T-helper 2 cell treated with Interferon-gamma antibody and Interleukin-4, amounts not matched to agents 5 μg/mL and 100 μg/mL, for 36 hours (primary cell): Measurements from ENCODE around the gene AP2A2.

Experiments used
- DNase-seq: peaks from one replicate; pipeline ENCODE4 v3.0.0; 2021; ENCODE audit warnings: low spot score
- H3K27ac Mint-ChIP-seq: one replicate; pipeline ENCODE4 v1.8.0; 2021; ENCODE audit warnings: mild to moderate bottlenecking, mixed read lengths
- H3K27me3 Mint-ChIP-seq: one replicate; pipeline ENCODE4 v1.8.0; 2021; ENCODE audit warnings: low read depth, mixed read lengths
- H3K36me3 Mint-ChIP-seq: one replicate; pipeline ENCODE4 v1.8.0; 2021; ENCODE audit warnings: low read depth, mixed read lengths
- H3K4me1 Mint-ChIP-seq: one replicate; pipeline ENCODE4 v1.8.0; 2021; ENCODE audit warnings: low read depth, mixed read lengths
- H3K4me3 Mint-ChIP-seq: one replicate; pipeline ENCODE4 v1.8.0; 2022; ENCODE audit warnings: mild to moderate bottlenecking, moderate library complexity, mixed read lengths
- H3K9me3 Mint-ChIP-seq: one replicate; pipeline ENCODE4 v1.8.0; 2021; ENCODE audit warnings: mixed read lengths

The AP2A2 gene

GRCh38 chr11:909406-909805 lies 16.3 kb upstream of the AP2A2 start:
- Mint-ChIP-seq H3K36me3 (peaks cover 10% of the 10 kb centered on the region), H3K4me1 (peaks cover 12% of the 10 kb centered on the region), H3K4me3 (peak overlapping the region; percentile 95)

GRCh38 chr11:910044-910588 lies 15.6 kb upstream of the AP2A2 start:
- Mint-ChIP-seq H3K36me3 (peaks cover 5% of the 10 kb centered on the region), H3K27ac (peak overlapping the region; percentile 86), H3K4me1 (peaks cover 12% of the 10 kb centered on the region), H3K27me3 (no peaks in the 10 kb centered on the region), H3K9me3 (no peaks in the 10 kb centered on the region), H3K4me3 (peak overlapping the region; percentile 95)
- DNase-seq, result no peak

More at GRCh38 chr11:909406-909805, 16.3 kb upstream of the AP2A2 start:
- Mint-ChIP-seq H3K27ac (no peak overlapping the region), H3K27me3 (no peaks in the 10 kb centered on the region), H3K9me3 (no peaks in the 10 kb centered on the region)
- no peak for DNase-seq

DNA sequence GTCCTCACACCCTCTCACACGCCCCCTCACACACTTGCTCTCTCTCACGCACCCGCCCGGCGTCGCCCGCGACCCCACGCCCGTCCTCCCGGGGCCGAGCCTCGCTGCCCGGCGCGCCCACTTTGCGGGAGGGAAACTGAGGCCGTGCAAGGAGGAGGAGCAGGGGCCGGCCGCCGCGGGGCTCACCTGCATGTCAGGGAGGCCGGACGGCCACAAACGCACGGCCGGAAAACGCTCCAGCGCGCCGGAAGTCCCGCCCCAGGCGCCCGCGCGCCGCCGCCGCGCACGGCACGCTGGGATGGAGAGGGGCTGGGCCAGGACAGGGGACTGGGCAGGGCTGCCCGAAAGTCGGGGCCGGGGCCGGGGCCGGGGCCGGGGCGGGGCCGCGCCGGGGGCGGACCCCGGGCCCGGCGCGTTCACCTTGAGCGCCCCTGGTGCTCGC lies 15.1 kb upstream of the AP2A2 start, which contains the start of gene CHID1:
TSS of gene CHID1 (minus strand) at position 222 of the 442 bp plus-strand sequence. CDS start 5,994 bp downstream, outside the sequence.
- no peaks in the 10 kb centered on the region for H3K9me3 Mint-ChIP-seq
- peak within 1 kb of the TSS; percentile 96 for H3K4me3 Mint-ChIP-seq
- H3K27ac Mint-ChIP-seq, result peak within 1 kb of the TSS; percentile 92
- peak; percentile 92 for DNase-seq
- no peaks in the 10 kb centered on the region for H3K27me3 Mint-ChIP-seq
- H3K4me1 Mint-ChIP-seq, result peaks cover 12% of the 10 kb centered on the region
- peaks cover 3% of the 10 kb centered on the region for H3K36me3 Mint-ChIP-seq

DNA sequence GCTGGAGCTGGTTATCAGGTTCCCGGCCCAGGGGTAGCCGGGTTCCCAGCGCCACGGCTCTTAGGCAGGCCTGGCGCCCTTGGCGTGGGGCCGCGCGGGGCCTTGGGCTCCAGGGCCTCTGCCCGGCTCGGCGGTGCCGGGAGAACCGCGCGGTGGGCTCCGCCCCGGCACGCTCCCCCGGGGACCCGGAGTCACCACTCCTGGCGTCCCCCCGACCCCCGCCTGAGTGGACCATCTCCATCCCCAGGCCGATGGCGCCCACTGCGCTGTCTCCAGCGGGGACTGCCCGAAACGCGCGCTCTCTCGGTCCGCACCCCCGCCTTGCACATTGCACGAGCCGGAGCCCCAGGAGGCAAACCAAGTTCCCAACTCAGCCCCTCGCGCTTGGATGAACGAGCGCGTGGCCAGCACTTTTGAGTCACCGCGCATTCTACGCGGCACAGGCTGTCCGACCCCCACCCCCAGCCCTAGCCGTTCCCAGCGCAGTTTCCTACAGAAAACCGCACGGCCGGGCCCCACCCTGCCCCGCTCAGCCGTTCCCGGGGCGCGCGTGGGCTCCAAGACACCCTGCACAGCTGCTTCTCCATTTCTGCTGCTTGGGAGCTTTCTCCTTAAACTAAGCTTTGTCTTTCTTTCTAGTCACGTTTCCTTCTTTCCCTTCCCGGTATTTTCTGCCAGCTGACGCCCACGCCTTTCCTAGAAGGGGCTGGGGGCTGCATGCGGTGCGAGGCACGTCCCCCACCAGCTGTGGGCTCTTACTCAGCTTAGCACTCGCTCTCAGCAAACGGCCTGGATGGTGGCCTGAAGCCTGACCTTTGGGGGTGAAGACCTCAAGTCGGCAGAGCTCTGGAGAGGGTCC lies 14.4 kb upstream of the AP2A2 start:
- no peaks in the 10 kb centered on the region for H3K27me3 Mint-ChIP-seq
- H3K4me3 Mint-ChIP-seq, result peak overlapping the region; percentile 96
- H3K9me3 Mint-ChIP-seq, result no peaks in the 10 kb centered on the region
- H3K4me1 Mint-ChIP-seq, result peaks cover 12% of the 10 kb centered on the region
- H3K36me3 Mint-ChIP-seq, result peaks cover 2% of the 10 kb centered on the region
- DNase-seq, result no peak
- peak overlapping the region; percentile 92 for H3K27ac Mint-ChIP-seq

GRCh38 chr11:911890-912219 lies 13.8 kb upstream of the AP2A2 start:
- H3K4me1 Mint-ChIP-seq, result peaks cover 12% of the 10 kb centered on the region
- peak overlapping the region; percentile 92 for H3K27ac Mint-ChIP-seq
- DNase-seq, result no peak
- H3K9me3 Mint-ChIP-seq, result no peaks in the 10 kb centered on the region
- peaks cover 2% of the 10 kb centered on the region for H3K36me3 Mint-ChIP-seq
- H3K27me3 Mint-ChIP-seq, result no peaks in the 10 kb centered on the region
- H3K4me3 Mint-ChIP-seq, result peak overlapping the region; percentile 96

GRCh38 chr11:912266-912665 lies 13.4 kb upstream of the AP2A2 start:
- DNase-seq, result no peak
- Mint-ChIP-seq H3K36me3 (peaks cover 2% of the 10 kb centered on the region), H3K4me3 (no peak overlapping the region), H3K27ac (no peak overlapping the region), H3K27me3 (no peaks in the 10 kb centered on the region), H3K9me3 (no peaks in the 10 kb centered on the region), H3K4me1 (peaks cover 12% of the 10 kb centered on the region)

DNA sequence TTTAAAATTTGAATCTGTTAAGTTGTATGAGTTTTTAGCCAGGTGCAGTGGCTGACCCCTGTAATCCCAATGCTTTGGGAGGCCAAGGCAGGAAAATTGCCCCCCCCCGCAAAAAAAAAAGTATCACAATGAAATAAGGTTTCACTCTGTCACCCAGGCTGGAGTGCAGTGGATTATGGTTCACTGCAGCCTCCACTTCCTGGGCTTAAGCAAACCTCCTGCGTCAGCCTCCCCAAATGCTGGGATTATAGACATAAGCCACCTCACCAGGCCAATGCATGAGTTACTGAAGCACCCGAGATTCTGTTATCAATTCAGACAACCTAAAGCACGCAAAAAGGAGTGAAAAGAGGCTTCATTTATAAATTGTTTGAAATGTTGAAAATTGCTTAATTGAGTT lies 12.6 kb upstream of the AP2A2 start:
- Mint-ChIP-seq H3K4me3 (no peak overlapping the region), H3K27me3 (no peaks in the 10 kb centered on the region), H3K27ac (no peak overlapping the region), H3K9me3 (no peaks in the 10 kb centered on the region), H3K4me1 (peaks cover 12% of the 10 kb centered on the region), H3K36me3 (peaks cover 2% of the 10 kb centered on the region)
- DNase-seq, result no peak

GRCh38 chr11:914204-914603 lies 11.5 kb upstream of the AP2A2 start:
- Mint-ChIP-seq H3K27me3 (no peaks in the 10 kb centered on the region), H3K9me3 (no peaks in the 10 kb centered on the region), H3K36me3 (peaks cover 2% of the 10 kb centered on the region), H3K4me1 (peaks cover 9% of the 10 kb centered on the region), H3K27ac (no peak overlapping the region), H3K4me3 (no peak overlapping the region)
- no peak for DNase-seq

DNA sequence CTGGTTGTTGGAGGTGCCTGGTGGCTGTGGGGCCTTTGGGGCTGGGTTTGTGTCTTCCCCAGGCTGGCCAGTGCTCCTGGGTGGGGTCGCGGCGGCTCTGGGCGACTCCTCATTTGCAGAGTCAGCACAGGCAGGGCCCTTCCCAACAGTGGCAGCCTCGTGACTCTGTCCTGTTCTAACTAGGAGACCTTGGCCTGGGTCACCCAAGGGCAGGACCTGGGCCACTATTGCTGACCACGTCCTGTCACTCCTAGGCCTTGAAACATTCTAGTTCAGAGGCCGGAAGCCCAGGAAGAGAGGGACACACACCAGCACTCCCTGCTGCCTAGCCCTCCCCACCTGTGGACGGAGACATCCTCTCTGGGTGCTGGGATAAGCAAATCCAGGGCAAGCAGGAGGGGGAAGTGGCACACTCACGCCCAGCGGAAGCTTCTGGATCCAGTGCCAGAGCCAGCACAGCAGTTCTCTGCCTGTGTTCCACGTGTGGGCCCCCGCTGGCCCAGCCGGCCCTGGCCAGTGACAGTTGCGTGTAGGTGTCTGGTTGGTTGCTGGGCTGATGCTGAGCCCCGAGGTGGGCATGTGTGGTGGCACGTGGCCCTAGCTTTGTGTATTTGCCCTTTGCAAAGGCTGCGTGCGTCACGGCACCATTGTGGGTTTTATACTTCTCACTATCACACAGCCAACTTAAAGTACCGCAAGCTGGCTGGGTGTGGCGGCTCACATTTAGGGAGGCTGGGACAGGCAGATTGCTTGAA lies 10.7 kb upstream of the AP2A2 start:
- Mint-ChIP-seq H3K27me3 (no peaks in the 10 kb centered on the region), H3K4me3 (no peak overlapping the region), H3K36me3 (peaks cover 2% of the 10 kb centered on the region), H3K27ac (no peak overlapping the region), H3K9me3 (no peaks in the 10 kb centered on the region), H3K4me1 (peaks cover 6% of the 10 kb centered on the region)
- no peak for DNase-seq

GRCh38 chr11:917426-917825 lies 8.2 kb upstream of the AP2A2 start:
- no peak for DNase-seq
- H3K9me3 Mint-ChIP-seq, result no peaks in the 10 kb centered on the region
- no peaks in the 10 kb centered on the region for H3K27me3 Mint-ChIP-seq
- no peaks in the 10 kb centered on the region for H3K36me3 Mint-ChIP-seq
- no peak overlapping the region for H3K4me3 Mint-ChIP-seq
- no peaks in the 10 kb centered on the region for H3K4me1 Mint-ChIP-seq
- no peak overlapping the region for H3K27ac Mint-ChIP-seq

- no peak overlapping the region for H3K4me3 Mint-ChIP-seq
- H3K27ac Mint-ChIP-seq, result no peak overlapping the region
- H3K4me1 Mint-ChIP-seq, result peaks cover 8% of the 10 kb centered on the region
Observed at GRCh38 chr11:921921-922678, 3.6 kb upstream of the AP2A2 start.

GRCh38 chr11:923691-924405 lies 1.8 kb upstream of the AP2A2 start:
- DNase-seq, result no peak
- Mint-ChIP-seq H3K27me3 (no peaks in the 10 kb centered on the region), H3K27ac (no peak overlapping the region), H3K4me1 (peaks cover 19% of the 10 kb centered on the region), H3K36me3 (peaks cover 10% of the 10 kb centered on the region), H3K4me3 (no peak overlapping the region), H3K9me3 (no peaks in the 10 kb centered on the region)

More at GRCh38 chr11:921921-922678, 3.6 kb upstream of the AP2A2 start:
- peaks cover 7% of the 10 kb centered on the region for H3K36me3 Mint-ChIP-seq
- H3K27me3 Mint-ChIP-seq, result no peaks in the 10 kb centered on the region
- no peaks in the 10 kb centered on the region for H3K9me3 Mint-ChIP-seq
- no peak for DNase-seq
